ENCODE measurements around the gene DYTN. TPM values are rescaled to one million over a fixed set of nuclear protein-coding genes. Genes with fewer than 3 reads are reported as not detected.
"Not testable (repeated sequence)": the region's sequence is repeated elsewhere in the genome, so short reads cannot be mapped to it uniquely, and the experiment has no call there.

The DYTN gene
- total and polyA plus RNA-seq, 2 donors from 2014 or later = not detected

- H3K27ac ChIP-seq (ENCODE audit: low read depth in 2 of 2, low read length in 2 of 2) = no peak overlapping the region
- intact Hi-C loops (cut with DNase I) = no loop called here
- H3K4me1 ChIP-seq (ENCODE audit: control insufficient read depth in 2 of 3, insufficient read depth in 2 of 3, low read depth in 1 of 3, low read length in 3 of 3) = no peaks in the 10 kb centered on the region
- DNase-seq (no peak), FAIRE-seq (no peak)
- no peak for TF ChIP-seq CTCF (IDR thresholded peaks at IDR 0.05; ENCODE audit: borderline replicate concordance, extremely low read depth, insufficient read depth)
- no peaks in the 10 kb centered on the region for H3K36me3 ChIP-seq (ENCODE audit: control insufficient read depth in 2 of 3, insufficient read depth in 3 of 3, low read length in 3 of 3)
- H3K9ac ChIP-seq (ENCODE audit: low read length in 3 of 3) = no peak overlapping the region
- H3K4me3 ChIP-seq (ENCODE audit: low read length in 3 of 3) = no peak overlapping the region
- no peaks in the 10 kb centered on the region for H3K27me3 ChIP-seq (ENCODE audit: control insufficient read depth, insufficient read depth, low read length)
- no peaks in the 10 kb centered on the region for H3K9me3 ChIP-seq (ENCODE audit: control insufficient read depth in 2 of 3, insufficient read depth in 1 of 3, low read length in 3 of 3)
Observed at GRCh38 chr2:206727287-206727686, 9.1 kb upstream of the DYTN start.

- H3K9ac ChIP-seq (ENCODE audit: low read length in 3 of 3) = no peak overlapping the region
- no peak overlapping the region for H3K27ac ChIP-seq (ENCODE audit: low read depth in 2 of 2, low read length in 2 of 2)
- H3K36me3 ChIP-seq (ENCODE audit: control insufficient read depth in 2 of 3, insufficient read depth in 3 of 3, low read length in 3 of 3) = no peaks in the 10 kb centered on the region
- no peaks in the 10 kb centered on the region for H3K4me1 ChIP-seq (ENCODE audit: control insufficient read depth in 2 of 3, insufficient read depth in 2 of 3, low read depth in 1 of 3, low read length in 3 of 3)
- FAIRE-seq = no peak
- no peak for DNase-seq
- intact Hi-C loops (cut with DNase I) = no loop called here
- H3K9me3 ChIP-seq (ENCODE audit: control insufficient read depth in 2 of 3, insufficient read depth in 1 of 3, low read length in 3 of 3) = no peaks in the 10 kb centered on the region
- H3K4me3 ChIP-seq (ENCODE audit: low read length in 3 of 3) = no peak overlapping the region
- no peak for TF ChIP-seq CTCF (IDR thresholded peaks at IDR 0.05; ENCODE audit: borderline replicate concordance, extremely low read depth, insufficient read depth)
- no peaks in the 10 kb centered on the region for H3K27me3 ChIP-seq (ENCODE audit: control insufficient read depth, insufficient read depth, low read length)
Observed at GRCh38 chr2:206723288-206723687, 5.1 kb upstream of the DYTN start.

- H3K27ac ChIP-seq (ENCODE audit: low read depth in 2 of 2, low read length in 2 of 2) = no peak overlapping the region
- no peak for TF ChIP-seq CTCF (IDR thresholded peaks at IDR 0.05; ENCODE audit: borderline replicate concordance, extremely low read depth, insufficient read depth)
- no peaks in the 10 kb centered on the region for H3K4me1 ChIP-seq (ENCODE audit: control insufficient read depth in 2 of 3, insufficient read depth in 2 of 3, low read depth in 1 of 3, low read length in 3 of 3)
- H3K9me3 ChIP-seq (ENCODE audit: control insufficient read depth in 2 of 3, insufficient read depth in 1 of 3, low read length in 3 of 3) = no peaks in the 10 kb centered on the region
- no peak overlapping the region for H3K4me3 ChIP-seq (ENCODE audit: low read length in 3 of 3)
- DNase-seq (no peak), FAIRE-seq (no peak)
- intact Hi-C loops (cut with DNase I) = no loop called here
- H3K36me3 ChIP-seq (ENCODE audit: control insufficient read depth in 2 of 3, insufficient read depth in 3 of 3, low read length in 3 of 3) = no peaks in the 10 kb centered on the region
- H3K9ac ChIP-seq (ENCODE audit: low read length in 3 of 3) = no peak overlapping the region
- no peaks in the 10 kb centered on the region for H3K27me3 ChIP-seq (ENCODE audit: control insufficient read depth, insufficient read depth, low read length)
Observed at GRCh38 chr2:206721256-206721920, 3.2 kb upstream of the DYTN start.

GRCh38 chr2:206716623-206717022 is 1.6 kb downstream of the DYTN start:
- H3K27me3 ChIP-seq (ENCODE audit: control insufficient read depth, insufficient read depth, low read length) = no peaks in the 10 kb centered on the region
- intact Hi-C loops (cut with DNase I) = no loop called here
- FAIRE-seq = no peak
- no peak for DNase-seq
- no peak overlapping the region for H3K9ac ChIP-seq (ENCODE audit: low read length in 3 of 3)
- no peak for TF ChIP-seq CTCF (IDR thresholded peaks at IDR 0.05; ENCODE audit: borderline replicate concordance, extremely low read depth, insufficient read depth)
- no peaks in the 10 kb centered on the region for H3K4me1 ChIP-seq (ENCODE audit: control insufficient read depth in 2 of 3, insufficient read depth in 2 of 3, low read depth in 1 of 3, low read length in 3 of 3)
- no peak overlapping the region for H3K4me3 ChIP-seq (ENCODE audit: low read length in 3 of 3)
- no peaks in the 10 kb centered on the region for H3K9me3 ChIP-seq (ENCODE audit: control insufficient read depth in 2 of 3, insufficient read depth in 1 of 3, low read length in 3 of 3)
- H3K27ac ChIP-seq (ENCODE audit: low read depth in 2 of 2, low read length in 2 of 2) = no peak overlapping the region
- H3K36me3 ChIP-seq (ENCODE audit: control insufficient read depth in 2 of 3, insufficient read depth in 3 of 3, low read length in 3 of 3) = no peaks in the 10 kb centered on the region

- H3K4me3 ChIP-seq (ENCODE audit: low read length in 3 of 3); H3K36me3 ChIP-seq (ENCODE audit: control insufficient read depth in 2 of 3, insufficient read depth in 3 of 3, low read length in 3 of 3); FAIRE-seq; H3K27me3 ChIP-seq (ENCODE audit: control insufficient read depth, insufficient read depth, low read length); H3K27ac ChIP-seq (ENCODE audit: low read depth in 2 of 2, low read length in 2 of 2); DNase-seq; intact Hi-C loops (cut with DNase I); H3K4me1 ChIP-seq (ENCODE audit: control insufficient read depth in 2 of 3, insufficient read depth in 2 of 3, low read depth in 1 of 3, low read length in 3 of 3); H3K9ac ChIP-seq (ENCODE audit: low read length in 3 of 3); H3K9me3 ChIP-seq (ENCODE audit: control insufficient read depth in 2 of 3, insufficient read depth in 1 of 3, low read length in 3 of 3): not testable (repeated sequence)
Observed at GRCh38 chr2:206715183-206715582, 3.0 kb downstream of the DYTN start.

All from kidney (tissue), 14 donors.